ENCODE measurements around the gene ACE.

The ACE gene

GRCh38 chr17:63517825-63518534 is 41.1 kb downstream of the ACE start:
- DNase-seq: no peak

- DNase-seq: no peak
These were observed 42.4 kb downstream of the ACE start for GRCh38 chr17:63519116-63519881.

GRCh38 chr17:63519972-63520882 is 43.4 kb downstream of the ACE start:
- no peak for DNase-seq

GRCh38 chr17:63523253-63523855 is 46.5 kb downstream of the ACE start, which contains the start of gene KCNH6:
Gene KCNH6, plus strand, starts transcription at chr17:63523358. Its CDS starts 56 bp downstream, at chr17:63523414.
- DNase-seq: no peak

GRCh38 chr17:63524051-63524450 is 47.2 kb downstream of the ACE start:
- no peak for DNase-seq

GRCh38 chr17:63525190-63525946 is 48.5 kb downstream of the ACE start:
- no peak for DNase-seq

GRCh38 chr17:63526861-63527260 is 50.0 kb downstream of the ACE start:
- no peak for DNase-seq

- DNase-seq: no peak
These were observed 51.3 kb downstream of the ACE start for GRCh38 chr17:63528183-63528582.

GRCh38 chr17:63529711-63530556 is 53.1 kb downstream of the ACE start:
- no peak for DNase-seq

- no peak for DNase-seq
These were observed 53.7 kb downstream of the ACE start for GRCh38 chr17:63530557-63531021.

GRCh38 chr17:63531022-63531965 is 54.4 kb downstream of the ACE start:
- DNase-seq: no peak

GRCh38 chr17:63533433-63534077 is 56.7 kb downstream of the ACE start:
- no peak for DNase-seq

- no peak for DNase-seq
These were observed 57.3 kb downstream of the ACE start for GRCh38 chr17:63534078-63534570.

GRCh38 chr17:63534816-63535455 is 58.1 kb downstream of the ACE start:
- DNase-seq: no peak

GRCh38 chr17:63535640-63536039 is 58.8 kb downstream of the ACE start:
- DNase-seq: no peak

- no peak for DNase-seq
These were observed 60.1 kb downstream of the ACE start for GRCh38 chr17:63537001-63537400.

- no peak for DNase-seq
These were observed 61.3 kb downstream of the ACE start for GRCh38 chr17:63537991-63538692.

All from AML-193 (cell line).